Measurements from ENCODE around the gene ZNF324.
A peak's percentile ranks its signal among the peaks of the same experiment; 100 is the strongest.

Gene ZNF324

DNA sequence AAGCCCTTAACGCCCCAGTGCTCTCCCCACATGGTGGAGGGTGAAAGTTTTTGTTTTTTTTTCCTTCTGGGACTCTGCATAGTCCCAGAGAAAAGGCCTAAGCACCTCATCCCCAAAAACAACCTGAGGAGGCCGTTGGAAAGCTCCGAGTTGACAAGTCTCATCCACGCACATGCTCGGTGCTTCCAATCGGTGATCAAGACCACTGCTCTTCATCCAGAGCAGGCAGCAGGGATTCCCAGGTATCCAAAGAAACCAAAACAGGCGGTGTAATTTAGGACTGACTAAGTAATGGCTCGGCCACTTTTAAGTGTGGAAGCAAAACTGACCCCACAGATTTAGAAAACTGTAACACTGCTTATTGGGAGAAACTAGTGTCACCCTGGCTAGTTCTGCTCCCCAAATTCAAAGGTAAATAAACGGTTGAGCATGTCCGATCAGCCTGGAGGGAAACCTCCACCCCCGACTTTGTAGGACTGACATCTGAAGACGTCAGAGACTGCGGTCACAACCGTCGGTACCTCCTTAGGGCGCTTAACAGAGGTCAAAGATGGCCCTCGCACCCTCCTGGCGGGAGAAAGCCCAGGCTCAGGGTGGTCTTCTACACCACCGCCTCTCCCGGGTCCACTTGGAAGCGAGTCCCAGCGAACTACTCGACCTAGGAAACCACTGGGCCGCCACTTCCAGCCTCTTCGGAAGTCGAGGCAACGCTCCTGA lies 8.3 kb downstream of the ZNF324 start:
- ATAC-seq = peak; percentile 3
- TF ChIP-seq ZNF8 (CRISPR knock-in tag; IDR thresholded peaks at IDR 0.05) (no peak), GLIS3 (CRISPR knock-in tag; IDR thresholded peaks at IDR 0.05) (no peak), ZC3H10 (CRISPR knock-in tag; IDR thresholded peaks at IDR 0.05) (no peak), RARB (CRISPR knock-in tag; IDR thresholded peaks at IDR 0.05) (no peak)
- TF ChIP-seq, protein P1, sequence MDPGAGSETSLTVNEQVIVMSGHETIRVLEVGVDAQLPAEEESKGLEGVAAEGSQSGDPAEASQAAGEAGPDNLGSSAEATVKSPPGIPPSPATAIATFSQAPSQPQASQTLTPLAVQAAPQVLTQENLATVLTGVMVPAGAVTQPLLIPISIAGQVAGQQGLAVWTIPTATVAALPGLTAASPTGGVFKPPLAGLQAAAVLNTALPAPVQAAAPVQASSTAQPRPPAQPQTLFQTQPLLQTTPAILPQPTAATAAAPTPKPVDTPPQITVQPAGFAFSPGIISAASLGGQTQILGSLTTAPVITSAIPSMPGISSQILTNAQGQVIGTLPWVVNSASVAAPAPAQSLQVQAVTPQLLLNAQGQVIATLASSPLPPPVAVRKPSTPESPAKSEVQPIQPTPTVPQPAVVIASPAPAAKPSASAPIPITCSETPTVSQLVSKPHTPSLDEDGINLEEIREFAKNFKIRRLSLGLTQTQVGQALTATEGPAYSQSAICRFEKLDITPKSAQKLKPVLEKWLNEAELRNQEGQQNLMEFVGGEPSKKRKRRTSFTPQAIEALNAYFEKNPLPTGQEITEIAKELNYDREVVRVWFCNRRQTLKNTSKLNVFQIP (CRISPR knock-in tag; IDR thresholded peaks at IDR 0.05; ENCODE audit: borderline replicate concordance, low read depth) = no peak

DNA sequence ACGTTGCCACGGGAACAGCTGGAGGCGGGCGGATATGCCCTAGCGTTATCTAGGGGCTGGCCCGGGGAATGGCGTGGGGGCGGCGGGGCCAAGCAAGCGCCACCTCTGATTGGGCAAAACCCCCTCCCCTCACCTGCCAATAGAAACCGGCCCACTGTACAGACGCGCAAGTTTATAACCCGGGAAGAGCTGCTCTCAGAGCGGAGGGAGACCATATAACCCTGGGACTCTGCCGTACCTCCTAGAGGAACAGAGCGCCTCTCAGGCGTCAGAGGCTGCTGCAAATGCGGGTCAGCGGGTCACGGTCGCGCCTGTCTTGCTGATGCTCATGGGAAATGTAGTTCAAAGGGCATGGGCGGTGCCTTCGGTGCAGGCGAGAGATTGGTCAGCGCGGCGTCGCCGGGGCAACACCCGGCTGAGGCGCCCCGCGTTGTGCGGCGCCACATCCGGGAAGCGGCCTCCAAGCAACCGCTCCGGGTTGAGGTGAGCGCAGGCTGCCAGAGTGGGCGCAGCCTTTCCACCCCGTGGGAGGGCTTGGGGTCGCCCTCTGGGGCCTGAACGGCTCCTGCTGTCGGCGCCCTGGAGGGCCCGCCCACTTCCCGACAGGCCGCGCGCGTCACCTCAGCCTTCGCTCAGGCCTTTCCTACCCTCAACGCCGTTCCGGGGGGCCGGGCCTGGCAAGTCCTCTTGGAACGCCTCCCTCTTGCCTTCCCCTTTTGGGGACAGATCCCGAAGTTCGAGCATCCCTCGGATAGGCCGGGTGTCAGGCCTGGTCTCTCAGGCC lies 9.0 kb downstream of the ZNF324 start, which contains the start of gene ZNF446:
Gene ZNF446 (plus strand): TSS at position 639 of the 784 bp plus-strand sequence. CDS start 867 bp downstream, outside the sequence.
- TF ChIP-seq, protein P2, sequence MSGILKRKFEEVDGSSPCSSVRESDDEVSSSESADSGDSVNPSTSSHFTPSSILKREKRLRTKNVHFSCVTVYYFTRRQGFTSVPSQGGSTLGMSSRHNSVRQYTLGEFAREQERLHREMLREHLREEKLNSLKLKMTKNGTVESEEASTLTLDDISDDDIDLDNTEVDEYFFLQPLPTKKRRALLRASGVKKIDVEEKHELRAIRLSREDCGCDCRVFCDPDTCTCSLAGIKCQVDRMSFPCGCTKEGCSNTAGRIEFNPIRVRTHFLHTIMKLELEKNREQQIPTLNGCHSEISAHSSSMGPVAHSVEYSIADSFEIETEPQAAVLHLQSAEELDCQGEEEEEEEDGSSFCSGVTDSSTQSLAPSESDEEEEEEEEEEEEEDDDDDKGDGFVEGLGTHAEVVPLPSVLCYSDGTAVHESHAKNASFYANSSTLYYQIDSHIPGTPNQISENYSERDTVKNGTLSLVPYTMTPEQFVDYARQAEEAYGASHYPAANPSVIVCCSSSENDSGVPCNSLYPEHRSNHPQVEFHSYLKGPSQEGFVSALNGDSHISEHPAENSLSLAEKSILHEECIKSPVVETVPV (CRISPR knock-in tag; IDR thresholded peaks at IDR 0.05) = 0 out of 2 replicates have a peak, but pooled peaks have one; percentile 18
- TF ChIP-seq ESRRG (CRISPR knock-in tag; IDR thresholded peaks at IDR 0.05) (0 out of 2 replicates have a peak, but pooled peaks have one; percentile 39), GLIS3 (CRISPR knock-in tag; IDR thresholded peaks at IDR 0.05) (no peak), SNAI2 (CRISPR knock-in tag; IDR thresholded peaks at IDR 0.05) (no peak), ZNF70 (CRISPR knock-in tag; IDR thresholded peaks at IDR 0.05) (peak; percentile 44; the same call in 1 of the 2 replicates), ZC3H10 (CRISPR knock-in tag; IDR thresholded peaks at IDR 0.05) (no peak), ZNF565 (CRISPR knock-in tag; conservative IDR thresholded peaks at IDR 0.05; ENCODE audit: low read depth) (no peak), BACH2 (CRISPR knock-in tag; IDR thresholded peaks at IDR 0.05; ENCODE audit: borderline replicate concordance) (no peak), CREB5 (CRISPR knock-in tag; IDR thresholded peaks at IDR 0.05; ENCODE audit: low read depth) (no peak), TOX (CRISPR knock-in tag; IDR thresholded peaks at IDR 0.05; ENCODE audit: borderline replicate concordance) (no peak), ISL1 (CRISPR knock-in tag; IDR thresholded peaks at IDR 0.05) (no peak), TCF4 (CRISPR knock-in tag; IDR thresholded peaks at IDR 0.05; ENCODE audit: borderline replicate concordance) (no peak)
- TF ChIP-seq, protein P3, sequence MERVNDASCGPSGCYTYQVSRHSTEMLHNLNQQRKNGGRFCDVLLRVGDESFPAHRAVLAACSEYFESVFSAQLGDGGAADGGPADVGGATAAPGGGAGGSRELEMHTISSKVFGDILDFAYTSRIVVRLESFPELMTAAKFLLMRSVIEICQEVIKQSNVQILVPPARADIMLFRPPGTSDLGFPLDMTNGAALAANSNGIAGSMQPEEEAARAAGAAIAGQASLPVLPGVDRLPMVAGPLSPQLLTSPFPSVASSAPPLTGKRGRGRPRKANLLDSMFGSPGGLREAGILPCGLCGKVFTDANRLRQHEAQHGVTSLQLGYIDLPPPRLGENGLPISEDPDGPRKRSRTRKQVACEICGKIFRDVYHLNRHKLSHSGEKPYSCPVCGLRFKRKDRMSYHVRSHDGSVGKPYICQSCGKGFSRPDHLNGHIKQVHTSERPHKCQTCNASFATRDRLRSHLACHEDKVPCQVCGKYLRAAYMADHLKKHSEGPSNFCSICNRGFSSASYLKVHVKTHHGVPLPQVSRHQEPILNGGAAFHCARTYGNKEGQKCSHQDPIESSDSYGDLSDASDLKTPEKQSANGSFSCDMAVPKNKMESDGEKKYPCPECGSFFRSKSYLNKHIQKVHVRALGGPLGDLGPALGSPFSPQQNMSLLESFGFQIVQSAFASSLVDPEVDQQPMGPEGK (CRISPR knock-in tag; IDR thresholded peaks at IDR 0.05; ENCODE audit: borderline replicate concordance) = no peak
- ATAC-seq = peak; percentile 89

DNA sequence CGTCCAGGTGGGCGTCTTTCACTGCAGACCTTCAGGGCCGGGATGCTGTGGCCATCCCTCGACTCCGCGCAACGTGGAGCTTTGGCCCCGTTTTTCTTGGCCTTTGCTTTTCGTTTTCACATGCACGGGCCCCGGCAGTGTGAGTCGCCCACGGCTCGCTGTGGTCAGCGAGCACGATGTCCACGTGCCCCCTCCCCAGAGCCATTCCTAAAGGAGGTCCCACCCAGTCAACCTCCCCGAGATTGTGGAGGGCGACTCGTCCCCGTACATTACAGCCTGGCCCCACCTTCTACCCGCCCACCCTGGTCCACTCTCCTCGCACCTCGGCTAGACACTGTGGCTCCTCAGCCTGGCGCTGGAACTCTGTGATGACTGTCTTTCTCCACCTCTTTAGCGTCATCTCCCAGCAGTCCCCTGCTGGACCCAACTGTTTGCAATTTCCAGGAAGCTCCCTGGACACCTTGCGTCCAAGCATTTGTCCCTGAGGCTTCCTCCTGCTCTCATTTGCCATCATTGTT lies 9.7 kb downstream of the ZNF324 start:
- TF ChIP-seq TOX (CRISPR knock-in tag; IDR thresholded peaks at IDR 0.05; ENCODE audit: borderline replicate concordance) = no peak
- TF ChIP-seq, protein P3 (CRISPR knock-in tag; IDR thresholded peaks at IDR 0.05; ENCODE audit: borderline replicate concordance) = no peak
- no peak for TF ChIP-seq ZNF8 (CRISPR knock-in tag; IDR thresholded peaks at IDR 0.05)
- no peak for TF ChIP-seq PPARA (CRISPR knock-in tag; IDR thresholded peaks at IDR 0.05; ENCODE audit: borderline replicate concordance)
- no peak for TF ChIP-seq ZNF70 (CRISPR knock-in tag; IDR thresholded peaks at IDR 0.05)
- no peak for TF ChIP-seq ARNTL (CRISPR knock-in tag; IDR thresholded peaks at IDR 0.05; ENCODE audit: borderline replicate concordance, low read depth)
- 0 out of 2 replicates have a peak, but pooled peaks have one; percentile 20 for TF ChIP-seq OSR1 (CRISPR knock-in tag; IDR thresholded peaks at IDR 0.05)
- TF ChIP-seq CSDC2 (CRISPR knock-in tag; IDR thresholded peaks at IDR 0.05) = peak; percentile 59; the same call in 1 of the 2 replicates
- TF ChIP-seq ISL1 (CRISPR knock-in tag; IDR thresholded peaks at IDR 0.05) = no peak
- no peak for TF ChIP-seq CREB5 (CRISPR knock-in tag; IDR thresholded peaks at IDR 0.05; ENCODE audit: low read depth)
- no peak for TF ChIP-seq GLIS3 (CRISPR knock-in tag; IDR thresholded peaks at IDR 0.05)
- no peak for TF ChIP-seq TCF4 (CRISPR knock-in tag; IDR thresholded peaks at IDR 0.05; ENCODE audit: borderline replicate concordance)
- no peak for TF ChIP-seq SNAI2 (CRISPR knock-in tag; IDR thresholded peaks at IDR 0.05)
- TF ChIP-seq RARB (CRISPR knock-in tag; IDR thresholded peaks at IDR 0.05) = no peak
- TF ChIP-seq, protein P2 (CRISPR knock-in tag; IDR thresholded peaks at IDR 0.05) = peak; percentile 66; the same call in 1 of the 2 replicates
- peak; percentile 4 for ATAC-seq
